IMR-90 (cell line): Measurements from ENCODE around the gene CDK14. TPM values are rescaled to one million over a fixed set of nuclear protein-coding genes. Genes with fewer than 3 reads are reported as not detected.

ENCODE experiments used
- ATAC-seq: fragments of 200-7000 bp; cut with Tn5 transposase; 2 replicates; pipeline ENCODE4 v1.9.1; 2020; ENCODE audit warnings: low read depth, mild to moderate bottlenecking, moderate library complexity
- BruUV-seq: library from RNA; stranded (reverse); fragments of 400-500 nt; replicated peaks from 2 replicates; lab custom pipeline; 2021; lab: Mats Ljungman, UMichigan
- CTCF ChIA-PET: fragments of 300-600 bp; formaldehyde crosslinking; extraction: SDS; loops from one replicate; lab custom pipeline; 2021; ENCODE audit warnings: antibody characterized with exemption; lab: Yijun Ruan, JAX
- POLR2A ChIA-PET: fragments of 300-600 bp; sonication (Branson Sonifier 250); formaldehyde crosslinking; loops from one replicate; lab custom pipeline; 2022; ENCODE audit warnings: antibody characterized with exemption; ENCODE audit not compliant: unreplicated experiment; lab: Charles Lee
- DNase-seq: peaks from one replicate; pipeline ENCODE4 v3.0.0; 2013
- H2AFZ ChIP-seq: replicated peaks from 2 replicates; pipeline ENCODE3; 2013; ENCODE audit warnings: low read length, mild to moderate bottlenecking; ENCODE audit not compliant: poor library complexity
- H2AK5ac ChIP-seq: 2 replicates; pipeline ENCODE4 v1.6.1; 2013; ENCODE audit warnings: low read depth, low read length, inconsistent platforms
- H2AK9ac ChIP-seq: replicated peaks from 2 replicates; pipeline ENCODE3; 2013; ENCODE audit warnings: mild to moderate bottlenecking, low read depth, low read length, moderate library complexity; ENCODE audit not compliant: poor library complexity
- H2BK120ac ChIP-seq: 2 replicates; pipeline ENCODE4 v1.6.1; 2013; ENCODE audit warnings: low read depth, low read length, inconsistent platforms
- H2BK15ac ChIP-seq: 3 replicates; pipeline ENCODE4 v1.6.1; 2013; ENCODE audit warnings: low read depth, low read length, inconsistent platforms
- H2BK20ac ChIP-seq: 2 replicates; pipeline ENCODE4 v1.6.1; 2013; ENCODE audit warnings: low read depth, mild to moderate bottlenecking, inconsistent platforms, low read length, moderate library complexity
- H2BK5ac ChIP-seq: 2 replicates; pipeline ENCODE4 v1.6.1; 2013; ENCODE audit warnings: mild to moderate bottlenecking, low read depth, low read length, inconsistent platforms; ENCODE audit not compliant: poor library complexity, severe bottlenecking
- H3K14ac ChIP-seq: replicated peaks from 2 replicates; pipeline ENCODE4 v1.6.1; 2013; ENCODE audit warnings: low read depth, low read length, inconsistent platforms
- H3K18ac ChIP-seq: 2 replicates; pipeline ENCODE4 v1.6.1; 2013; ENCODE audit warnings: low read depth, low read length, control low read depth
- H3K23ac ChIP-seq: 2 replicates; pipeline ENCODE4 v1.6.1; 2013; ENCODE audit warnings: low read depth, low read length, inconsistent platforms
- H3K27ac ChIP-seq: 2 replicates; pipeline ENCODE4 v1.5.1; 2013; ENCODE audit warnings: mild to moderate bottlenecking, control low read depth, low read length; ENCODE audit not compliant: insufficient read depth
- H3K27me3 ChIP-seq: 2 replicates; pipeline ENCODE4 v1.6.1; 2013; ENCODE audit warnings: low read length; ENCODE audit not compliant: control insufficient read depth, insufficient read depth
- H3K36me3 ChIP-seq: 2 replicates; pipeline ENCODE4 v1.6.1; 2013; ENCODE audit warnings: low read length, mixed read lengths; ENCODE audit not compliant: control insufficient read depth, insufficient read depth
- H3K4ac ChIP-seq: 2 replicates; pipeline ENCODE4 v1.6.1; 2013; ENCODE audit warnings: low read depth, low read length, inconsistent platforms
- H3K4me1 ChIP-seq: 2 replicates; pipeline ENCODE4 v1.6.1; 2013; ENCODE audit warnings: low read length, mixed read lengths; ENCODE audit not compliant: control insufficient read depth, insufficient read depth
- H3K4me2 ChIP-seq: 2 replicates; pipeline ENCODE4 v1.6.1; 2013; ENCODE audit warnings: low read depth, mild to moderate bottlenecking, control low read depth, low read length, moderate library complexity
- H3K4me3 ChIP-seq: 2 replicates; pipeline ENCODE4 v1.5.1; 2013; ENCODE audit warnings: low read depth, mild to moderate bottlenecking, control low read depth, low read length, moderate library complexity; ENCODE audit not compliant: insufficient read depth
- H3K56ac ChIP-seq: 2 replicates; pipeline ENCODE4 v1.6.1; 2013; ENCODE audit warnings: low read length, inconsistent platforms; ENCODE audit not compliant: insufficient read depth; ENCODE audit errors: extremely low read depth
- H3K79me1 ChIP-seq, 2 experiments: 2 replicates each; pipeline ENCODE4 v1.6.1; 2013; ENCODE audit warnings: low read length in 2 of 2, inconsistent platforms in 1 of 2, low read depth in 1 of 2
- H3K9ac ChIP-seq: 2 replicates; pipeline ENCODE4 v1.6.1; 2013; ENCODE audit warnings: low read depth, low read length, control low read depth
- H3K9me1 ChIP-seq: 2 replicates; pipeline ENCODE4 v1.6.1; 2013; ENCODE audit warnings: low read length, inconsistent platforms; ENCODE audit not compliant: insufficient read depth
- H3K9me3 ChIP-seq: 2 replicates; pipeline ENCODE4 v1.6.1; 2013; ENCODE audit warnings: low read length; ENCODE audit not compliant: control insufficient read depth, insufficient read depth
- H4K20me1 ChIP-seq: 2 replicates; pipeline ENCODE4 v1.6.1; 2013; ENCODE audit warnings: low read length, inconsistent platforms; ENCODE audit not compliant: insufficient read depth
- H4K5ac ChIP-seq: 2 replicates; pipeline ENCODE4 v1.6.1; 2013; ENCODE audit warnings: mild to moderate bottlenecking, low read depth, low read length, control low read depth
- H4K8ac ChIP-seq, 2 experiments: 2 replicates each; pipeline ENCODE4 v1.6.1; 2013; ENCODE audit warnings: low read depth in 2 of 2, low read length in 2 of 2, control low read depth in 1 of 2, inconsistent platforms in 1 of 2
- H4K91ac ChIP-seq: 2 replicates; pipeline ENCODE4 v1.6.1; 2013; ENCODE audit warnings: low read depth, low read length, inconsistent platforms; ENCODE audit not compliant: insufficient read depth
- CEBPB ChIP-seq: IDR thresholded peaks from 2 replicates; pipeline ENCODE4 v1.6.1; 2012; ENCODE audit warnings: low read depth, low read length, improper control_type of control experiment
- CHD1 ChIP-seq: IDR thresholded peaks from 2 replicates; pipeline ENCODE4 v1.6.1; 2012; ENCODE audit warnings: low read depth, low read length, improper control_type of control experiment
- MAFK ChIP-seq: IDR thresholded peaks from 2 replicates; pipeline ENCODE4 v1.6.1; 2012; ENCODE audit warnings: low read depth, low read length, improper control_type of control experiment
- MXI1 ChIP-seq: IDR thresholded peaks from 2 replicates; pipeline ENCODE4 v1.6.1; 2012; ENCODE audit warnings: low read depth, mild to moderate bottlenecking, low read length, moderate library complexity, borderline replicate concordance
- RAD21 ChIP-seq: IDR thresholded peaks from 2 replicates; pipeline ENCODE4 v1.6.1; 2012; ENCODE audit warnings: low read length, improper control_type of control experiment
- RCOR1 ChIP-seq: IDR thresholded peaks from 2 replicates; pipeline ENCODE4 v1.6.1; 2012; ENCODE audit warnings: mild to moderate bottlenecking, low read length, improper control_type of control experiment; ENCODE audit not compliant: insufficient replicate concordance
- RFX5 ChIP-seq: IDR thresholded peaks from 2 replicates; pipeline ENCODE4 v1.8.0; 2012; ENCODE audit warnings: low read depth, mild to moderate bottlenecking, low read length, moderate library complexity
- SMC3 ChIP-seq: fragments of 150-350 bp; IDR thresholded peaks from 2 replicates; pipeline ENCODE4 v1.6.1; 2016; ENCODE audit warnings: low read depth, mild to moderate bottlenecking, antibody characterized with exemption, low read length, moderate library complexity
- WGBS, 2 experiments: methylation state at CpG; one replicate each; pipeline versions ENCODE4 v1.1.5 to v1.1.7; 2013; ENCODE audit warnings: missing lambda C conversion rate in 2 of 2; ENCODE audit not compliant: insufficient read length in 1 of 2; ENCODE audit errors: extremely low coverage in 2 of 2; 5-methylcytosine and 5-hydroxymethylcytosine counted together
- dilution Hi-C: fragments of 300-500 bp; cut with HindIII; formaldehyde crosslinking; loops from one replicate; pipeline ENCODE4 v1.14.3; 2018; ENCODE audit warnings: low sequenced_read_pairs; ENCODE audit not compliant: unreplicated experiment
- in situ Hi-C: fragments of 300-500 bp; cut with MboI; formaldehyde crosslinking; loops from 3 replicates; pipeline ENCODE4 v1.14.3; 2019; ENCODE audit warnings: low sequenced_read_pairs, inconsistent platforms, mixed read lengths
- intact Hi-C: fragments of 100-400 bp; cut with micrococcal nuclease; formaldehyde crosslinking; loops from 2 replicates; pipeline ENCODE4 v1.10.0; 2022
- polyA plus RNA-seq, 3 experiments: library from polyadenylated mRNA; depleted of rRNA; stranded (reverse); fragments of >200 nt; gene quantifications; 2 replicates each; pipeline ENCODE4 v1.2.3, GENCODE V29; 2012; ENCODE audit warnings: low replicate concordance in 1 of 3
- total RNA-seq: library from RNA; depleted of rRNA; stranded (reverse); fragments of >200 nt; gene quantifications from 2 replicates; pipeline ENCODE4 v1.2.3, GENCODE V29; 2012
- TF ChIP-seq, protein P1 (sequence below): conservative IDR thresholded peaks from 2 replicates; pipeline ENCODE4 v1.5.1; 2012; ENCODE audit warnings: mild to moderate bottlenecking, low read depth, low read length, improper control_type of control experiment
- TF ChIP-seq, protein P2 (sequence below): fragments of 150-350 bp; IDR thresholded peaks from 2 replicates; pipeline ENCODE4 v1.6.1; 2016; ENCODE audit warnings: low read depth, mild to moderate bottlenecking, low read length, moderate library complexity, borderline replicate concordance

The CDK14 gene
- total and polyA plus RNA-seq, 2 of the 4 experiments (the other 2 are of a cell fraction) = 10.1 to 29.6 TPM

DNA sequence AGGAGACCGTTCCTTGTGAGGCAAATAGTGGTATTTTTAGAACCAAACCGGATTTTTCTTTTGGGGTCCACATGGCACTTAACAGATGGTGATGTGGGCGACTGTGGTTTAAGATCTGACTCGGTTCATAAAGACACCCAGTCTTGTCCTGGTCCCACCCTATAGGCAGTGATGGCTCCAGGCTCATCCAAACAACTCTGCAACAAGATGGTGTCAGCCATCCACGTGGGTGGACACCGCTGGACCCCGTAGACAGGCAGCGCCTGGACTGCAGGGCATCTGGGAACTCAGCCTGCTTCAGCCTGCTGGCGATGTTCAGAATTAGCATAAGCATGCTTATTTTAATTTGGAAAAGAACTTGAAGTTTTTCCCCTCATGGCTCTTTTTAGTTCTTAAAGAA, 409.7 kb downstream of the CDK14 start:
- 100% methylated on average over 1 of the region's 9 CpGs; no CpG with 5 or more reads in 1 of the 2 experiments for WGBS, 2 experiments

More for the DNA sequence above, 409.7 kb downstream of the CDK14 start:
- Histone ChIP-seq H3K9ac (no peak overlapping the region), H3K36me3 (no peaks in the 10 kb centered on the region), H4K8ac (no peak overlapping the region), H3K14ac (no peak overlapping the region), H4K5ac (no peak overlapping the region), H4K20me1 (no peaks in the 10 kb centered on the region), H3K4me2 (no peak overlapping the region), H3K27me3 (no peaks in the 10 kb centered on the region), H2AK5ac (no peak overlapping the region), H3K27ac (no peak overlapping the region), H2BK20ac (no peak overlapping the region), H4K91ac (no peak overlapping the region), H3K56ac (no peak overlapping the region), H3K23ac (no peak overlapping the region), H3K9me1 (no peaks in the 10 kb centered on the region), H3K79me1 (no peaks in the 10 kb centered on the region), H2AK9ac (no peak overlapping the region), H3K4me3 (no peak overlapping the region), H3K9me3 (no peaks in the 10 kb centered on the region), H3K18ac (no peak overlapping the region), H3K4me1 (no peaks in the 10 kb centered on the region), H3K4ac (no peak overlapping the region), H2BK15ac (no peak overlapping the region), H2AFZ (no peak overlapping the region), H2BK120ac (no peak overlapping the region), H2BK5ac (no peak overlapping the region)
- BruUV-seq = no TSS peak
- ATAC-seq (no peak), DNase-seq (no peak)
- intact Hi-C loops = no loop called here
- POLR2A ChIA-PET = no interaction called here
- dilution Hi-C loops = no loop called here
- in situ Hi-C loops = loop anchor here (25.0 kb wide), 1 partner anchor 444 kb away; no protein-coding TSS in a partner anchor
- CTCF ChIA-PET = no interaction called here
- TF ChIP-seq SMC3 (no peak), RAD21 (no peak), MAFK (no peak), RFX5 (no peak), CHD1 (no peak), CEBPB (no peak), MXI1 (no peak), RCOR1 (no peak)
- TF ChIP-seq, protein P1, sequence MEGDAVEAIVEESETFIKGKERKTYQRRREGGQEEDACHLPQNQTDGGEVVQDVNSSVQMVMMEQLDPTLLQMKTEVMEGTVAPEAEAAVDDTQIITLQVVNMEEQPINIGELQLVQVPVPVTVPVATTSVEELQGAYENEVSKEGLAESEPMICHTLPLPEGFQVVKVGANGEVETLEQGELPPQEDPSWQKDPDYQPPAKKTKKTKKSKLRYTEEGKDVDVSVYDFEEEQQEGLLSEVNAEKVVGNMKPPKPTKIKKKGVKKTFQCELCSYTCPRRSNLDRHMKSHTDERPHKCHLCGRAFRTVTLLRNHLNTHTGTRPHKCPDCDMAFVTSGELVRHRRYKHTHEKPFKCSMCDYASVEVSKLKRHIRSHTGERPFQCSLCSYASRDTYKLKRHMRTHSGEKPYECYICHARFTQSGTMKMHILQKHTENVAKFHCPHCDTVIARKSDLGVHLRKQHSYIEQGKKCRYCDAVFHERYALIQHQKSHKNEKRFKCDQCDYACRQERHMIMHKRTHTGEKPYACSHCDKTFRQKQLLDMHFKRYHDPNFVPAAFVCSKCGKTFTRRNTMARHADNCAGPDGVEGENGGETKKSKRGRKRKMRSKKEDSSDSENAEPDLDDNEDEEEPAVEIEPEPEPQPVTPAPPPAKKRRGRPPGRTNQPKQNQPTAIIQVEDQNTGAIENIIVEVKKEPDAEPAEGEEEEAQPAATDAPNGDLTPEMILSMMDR = no peak
- TF ChIP-seq, protein P2, sequence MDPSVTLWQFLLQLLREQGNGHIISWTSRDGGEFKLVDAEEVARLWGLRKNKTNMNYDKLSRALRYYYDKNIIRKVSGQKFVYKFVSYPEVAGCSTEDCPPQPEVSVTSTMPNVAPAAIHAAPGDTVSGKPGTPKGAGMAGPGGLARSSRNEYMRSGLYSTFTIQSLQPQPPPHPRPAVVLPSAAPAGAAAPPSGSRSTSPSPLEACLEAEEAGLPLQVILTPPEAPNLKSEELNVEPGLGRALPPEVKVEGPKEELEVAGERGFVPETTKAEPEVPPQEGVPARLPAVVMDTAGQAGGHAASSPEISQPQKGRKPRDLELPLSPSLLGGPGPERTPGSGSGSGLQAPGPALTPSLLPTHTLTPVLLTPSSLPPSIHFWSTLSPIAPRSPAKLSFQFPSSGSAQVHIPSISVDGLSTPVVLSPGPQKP = no peak
